PFSK-1 (cell line): Measurements from ENCODE around the gene LCMT1.

Source experiments
- FOXP2 ChIP-seq: optimal IDR thresholded peaks from 2 replicates; pipeline ENCODE3; 2011; ENCODE audit warnings: borderline replicate concordance, control low read depth, inconsistent platforms; ENCODE audit not compliant: insufficient read depth; ENCODE audit errors: extremely low read length, extremely low read depth
- POLR2AphosphoS5 ChIP-seq: IDR thresholded peaks from 2 replicates; pipeline ENCODE4 v1.6.1; 2012; ENCODE audit warnings: low read depth, mild to moderate bottlenecking, control low read depth, low read length, moderate library complexity
- SIN3A ChIP-seq: IDR thresholded peaks from 2 replicates; pipeline ENCODE4 v1.6.1; 2012; ENCODE audit warnings: mild to moderate bottlenecking, low read length, moderate library complexity, borderline replicate concordance; ENCODE audit not compliant: insufficient read depth
- TAF1 ChIP-seq: IDR thresholded peaks from 2 replicates; pipeline ENCODE4 v1.6.1; 2012; ENCODE audit warnings: low read length, control low read depth, borderline replicate concordance; ENCODE audit not compliant: insufficient read depth

- TF ChIP-seq POLR2AphosphoS5 (no peak), SIN3A (no peak), FOXP2 (no peak), TAF1 (no peak)
These were observed 22.2 kb upstream of the LCMT1 start for GRCh38 chr16:25089351-25089750.
